Tongue (tissue), 3 donors: ENCODE measurements around the gene DDX39B. TPM values are rescaled to one million over a fixed set of nuclear protein-coding genes. Genes with fewer than 3 reads are reported as not detected.
A peak's percentile ranks its signal among the peaks of the same experiment; 100 is the strongest.

Source experiments
- DNase-seq: peaks from one replicate; pipeline ENCODE4 v3.0.0-alpha.2; 2015
- small RNA-seq: library from RNA; depleted of rRNA; stranded (forward); fragments of <200 nt; gene quantifications from one replicate; pipeline ENCODE3, GENCODE V24; 2014; ENCODE audit warnings: low replicate concordance
- total RNA-seq: library from RNA; depleted of rRNA; stranded (reverse); fragments of >200 nt; gene quantifications from one replicate; pipeline ENCODE4 v1.2.3, GENCODE V29; 2014

The DDX39B gene
- total RNA-seq, 1 donor from 2014 or later = 319 TPM

DNA sequence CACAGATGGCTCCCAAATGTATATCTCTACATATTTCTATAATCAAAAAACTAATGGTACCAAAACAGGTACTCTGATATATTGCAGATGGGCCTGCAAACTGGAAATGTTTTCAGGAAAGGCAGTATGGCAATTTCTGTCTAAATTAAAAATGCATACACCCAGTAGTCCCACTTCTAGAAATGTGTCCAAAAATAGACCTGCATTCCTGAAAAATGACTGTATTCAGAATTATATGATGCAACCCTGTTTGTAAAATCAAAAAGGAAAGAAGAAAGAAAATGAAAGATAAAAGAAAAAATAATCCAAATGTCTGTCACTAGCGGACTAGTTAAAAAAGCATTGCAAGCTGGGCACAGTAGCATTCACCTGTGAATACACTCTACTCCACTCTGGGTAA, 56.7 kb downstream of the DDX39B start:
- DNase-seq = no peak

DNA sequence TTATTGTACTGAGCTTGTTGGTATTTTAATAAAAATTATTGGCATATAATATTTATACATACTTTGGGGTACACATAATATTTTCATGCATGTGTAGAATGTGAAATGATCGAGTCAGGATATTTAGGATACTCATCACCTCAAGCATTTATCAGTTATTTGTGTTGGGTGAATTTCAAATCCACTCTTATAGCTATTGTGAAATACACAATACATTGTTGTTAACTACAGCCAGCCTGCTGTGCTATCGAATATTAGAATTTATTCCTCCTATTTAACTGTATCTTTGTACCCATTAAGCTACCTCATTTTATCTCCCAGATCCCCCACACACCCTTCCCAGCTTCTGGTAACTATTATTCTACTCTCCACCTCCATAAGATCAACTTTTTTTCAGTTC, 58.4 kb downstream of the DDX39B start:
- DNase-seq = no peak

DNA sequence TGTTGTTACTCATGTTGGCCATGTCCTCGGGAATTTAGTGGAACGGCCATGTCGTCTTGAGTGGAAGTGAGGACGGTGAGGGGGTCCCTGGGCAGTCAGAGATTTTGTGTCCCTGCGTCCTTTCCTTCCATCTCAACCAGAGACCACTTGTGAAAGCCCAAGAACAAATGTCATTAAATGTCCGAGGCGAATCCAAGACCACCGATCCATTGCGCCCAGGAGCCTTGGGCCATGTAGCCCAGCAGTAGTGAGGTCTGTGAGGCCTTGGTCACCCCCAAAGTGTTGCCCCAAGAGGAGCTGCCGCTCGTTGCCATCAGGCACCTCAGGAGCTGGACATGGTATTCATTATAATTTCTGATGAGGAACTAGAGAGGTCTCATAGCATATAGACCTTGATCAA, 61.2 kb downstream of the DDX39B start:
- no peak for DNase-seq

Small RNA genes lying within 50 kb of the gene (small RNA-seq; reads per million reads assigned to genes)
- gene AL663061.1 (not detected), gene RF00019 (not detected), gene SNORD117 (364 reads per million, percentile 98 among the genes with 10 or more reads in this experiment), gene SNORD84 (not detected)

Other genes with a start within 250 kb of the DDX39B start
- 451 TPM for gene HLA-B, start 184.8 kb downstream of the DDX39B start, total RNA-seq
- gene MICA, start 138.4 kb downstream of the DDX39B start, total RNA-seq = 6.8 TPM
- gene MICB, start 43.9 kb downstream of the DDX39B start, total RNA-seq = 3.9 TPM
- gene MCCD1, start 13.0 kb downstream of the DDX39B start, total RNA-seq = not detected
- 1.3 TPM for gene ATP6V1G2, start 4.6 kb upstream of the DDX39B start, total RNA-seq
- 11.4 TPM for gene NFKBIL1, start 5.6 kb upstream of the DDX39B start, total RNA-seq
- not detected for gene LTA, start 30.3 kb upstream of the DDX39B start, total RNA-seq
- not detected for gene TNF, start 33.6 kb upstream of the DDX39B start, total RNA-seq
- gene LTB, start 40.4 kb upstream of the DDX39B start, total RNA-seq = 1.7 TPM
- gene LST1, start 44.3 kb upstream of the DDX39B start, total RNA-seq = 1.5 TPM
- not detected for gene NCR3, start 51.0 kb upstream of the DDX39B start, total RNA-seq
- gene AIF1, start 73.2 kb upstream of the DDX39B start, total RNA-seq = 10.9 TPM
- gene PRRC2A, start 78.7 kb upstream of the DDX39B start, total RNA-seq = 66.1 TPM
- gene BAG6, start 110.7 kb upstream of the DDX39B start, total RNA-seq = 154 TPM
- not detected for gene APOM, start 113.9 kb upstream of the DDX39B start, total RNA-seq
- gene C6orf47, start 118.8 kb upstream of the DDX39B start, total RNA-seq = 20.8 TPM
- 18.0 TPM for gene GPANK1, start 123.0 kb upstream of the DDX39B start, total RNA-seq
- gene CSNK2B, start 124.1 kb upstream of the DDX39B start, total RNA-seq = 92.1 TPM
- gene LY6G5B, start 128.0 kb upstream of the DDX39B start, total RNA-seq = 2.6 TPM
- gene LY6G5C, start 139.1 kb upstream of the DDX39B start, total RNA-seq = not detected
- gene ABHD16A, start 161.3 kb upstream of the DDX39B start, total RNA-seq = 46.2 TPM
- gene LY6G6F, start 164.9 kb upstream of the DDX39B start, total RNA-seq = 0.82 TPM
- not detected for gene LY6G6D, start 173.3 kb upstream of the DDX39B start, total RNA-seq
- gene LY6G6C, start 179.7 kb upstream of the DDX39B start, total RNA-seq = 1.1 TPM
- not detected for gene MPIG6B, start 181.4 kb upstream of the DDX39B start, total RNA-seq
- 114 TPM for gene DDAH2, start 187.3 kb upstream of the DDX39B start, total RNA-seq
- gene CLIC1, start 194.5 kb upstream of the DDX39B start, total RNA-seq = 131 TPM
- 9.6 TPM for gene MSH5, start 198.0 kb upstream of the DDX39B start, total RNA-seq
- gene SAPCD1, start 220.7 kb upstream of the DDX39B start, total RNA-seq = not detected
- gene VWA7, start 235.3 kb upstream of the DDX39B start, total RNA-seq = 2.3 TPM